ENCODE data around the gene FAM180A.

GRCh38 chr7:135704074-135704473 lies 44.5 kb downstream of the FAM180A start:
- TF ChIP-seq GATA2 (IDR thresholded peaks at IDR 0.05; ENCODE audit: low read depth, low read length) = no peak
- TF ChIP-seq GATA3 (IDR thresholded peaks at IDR 0.05; ENCODE audit: low read depth, low read length) = no peak

Measured in SH-SY5Y (cell line).